ENCODE data around the gene STN1. TPM values are rescaled to one million over a fixed set of nuclear protein-coding genes. Genes with fewer than 3 reads are reported as not detected.
A peak's percentile ranks its signal among the peaks of the same experiment; 100 is the strongest.

STN1 gene
- total RNA-seq, 1 experiment from 2014 or later = 16.1 TPM

- CTCF ChIA-PET = interaction anchor here (0.9 to 1.9 kb wide), 8 partner anchors 9 to 316 kb away, joined by 3 to 11 read pairs (median 4); partner anchors contain the start of gene SFR1
- no peaks in the 10 kb centered on the region for H3K27me3 Mint-ChIP-seq (ENCODE audit: insufficient read depth, unreplicated experiment)
- peaks cover 12% of the 10 kb centered on the region for H3K36me3 Mint-ChIP-seq (ENCODE audit: insufficient read depth, unreplicated experiment)
- Histone ChIP-seq H3K4me1 (peaks cover 30% of the 10 kb centered on the region), H3K36me3 (ENCODE audit: control insufficient read depth, insufficient read depth, low read length) (peaks cover 3% of the 10 kb centered on the region; the same call in 1 of the 2 replicates), H3K9me3 (no peaks in the 10 kb centered on the region), H3K27me3 (replicated peaks; ENCODE audit: control insufficient read depth, insufficient read depth, low read length) (no peaks in the 10 kb centered on the region), H3K4me3 (ENCODE audit: low read depth, low read length) (no peak overlapping the region)
- intact Hi-C loops (cut with micrococcal nuclease; ENCODE audit: unreplicated experiment) = loop anchor here (1.0 kb wide), 2 partner anchors 28 to 96 kb away; partner anchors contain the start of gene STN1
- no peak overlapping the region for H3K4me3 Mint-ChIP-seq (ENCODE audit: unreplicated experiment)
- H3K9me3 Mint-ChIP-seq (ENCODE audit: unreplicated experiment) = no peaks in the 10 kb centered on the region
- H3K4me1 Mint-ChIP-seq (ENCODE audit: low read depth, unreplicated experiment) = peaks cover 20% of the 10 kb centered on the region
- H3K27ac Mint-ChIP-seq (ENCODE audit: unreplicated experiment) = peak overlapping the region; percentile 60
- BruUV-seq (replicated peaks) = no TSS peak
- POLR2A ChIA-PET = interaction anchor here (0.5 to 1.1 kb wide), 3 partner anchors 10 to 230 kb away, joined by 3 to 4 read pairs (median 3); partner anchors contain the start of gene STN1
- peak; percentile 75 to 82 for DNase-seq
- TF ChIP-seq, protein P1, sequence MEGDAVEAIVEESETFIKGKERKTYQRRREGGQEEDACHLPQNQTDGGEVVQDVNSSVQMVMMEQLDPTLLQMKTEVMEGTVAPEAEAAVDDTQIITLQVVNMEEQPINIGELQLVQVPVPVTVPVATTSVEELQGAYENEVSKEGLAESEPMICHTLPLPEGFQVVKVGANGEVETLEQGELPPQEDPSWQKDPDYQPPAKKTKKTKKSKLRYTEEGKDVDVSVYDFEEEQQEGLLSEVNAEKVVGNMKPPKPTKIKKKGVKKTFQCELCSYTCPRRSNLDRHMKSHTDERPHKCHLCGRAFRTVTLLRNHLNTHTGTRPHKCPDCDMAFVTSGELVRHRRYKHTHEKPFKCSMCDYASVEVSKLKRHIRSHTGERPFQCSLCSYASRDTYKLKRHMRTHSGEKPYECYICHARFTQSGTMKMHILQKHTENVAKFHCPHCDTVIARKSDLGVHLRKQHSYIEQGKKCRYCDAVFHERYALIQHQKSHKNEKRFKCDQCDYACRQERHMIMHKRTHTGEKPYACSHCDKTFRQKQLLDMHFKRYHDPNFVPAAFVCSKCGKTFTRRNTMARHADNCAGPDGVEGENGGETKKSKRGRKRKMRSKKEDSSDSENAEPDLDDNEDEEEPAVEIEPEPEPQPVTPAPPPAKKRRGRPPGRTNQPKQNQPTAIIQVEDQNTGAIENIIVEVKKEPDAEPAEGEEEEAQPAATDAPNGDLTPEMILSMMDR (IDR thresholded peaks at IDR 0.05; ENCODE audit: insufficient read depth in 1 of 2, low read depth in 1 of 2, low read length in 1 of 2, severe bottlenecking in 1 of 2, unreplicated experiment in 1 of 2) = no peak
Measured at GRCh38 chr10:103890194-103890658, 27.8 kb downstream of the STN1 start.

DNA sequence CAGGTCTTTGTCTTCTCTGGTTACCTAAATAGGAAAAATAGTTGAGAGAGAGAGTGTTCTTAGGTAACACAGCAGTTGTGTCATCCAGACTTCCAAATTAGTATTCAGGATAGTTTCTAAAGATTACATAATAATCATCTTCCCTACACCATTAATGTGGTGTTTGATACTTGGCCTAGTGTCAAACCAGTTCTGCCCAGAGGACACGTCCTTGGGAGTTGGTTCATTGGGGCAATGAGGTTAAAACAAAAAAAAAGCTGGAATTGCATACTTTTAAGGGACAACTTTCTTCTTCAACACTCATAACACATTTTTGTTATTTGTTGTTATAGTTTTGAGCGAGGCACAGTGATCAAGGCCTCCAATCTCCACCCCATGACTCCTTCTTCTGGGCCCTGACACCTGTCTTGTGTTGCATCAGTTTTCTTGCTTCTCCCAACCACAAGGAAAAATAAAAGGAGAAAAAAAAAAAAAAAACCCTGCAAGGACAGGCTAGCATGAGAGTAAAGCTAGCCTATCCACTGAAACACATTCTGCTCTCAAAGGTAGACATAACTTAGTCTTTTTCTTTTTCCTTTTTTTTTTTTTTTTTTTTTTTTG lies 28.8 kb downstream of the STN1 start:
- Histone ChIP-seq H3K27me3 (replicated peaks; ENCODE audit: control insufficient read depth, insufficient read depth, low read length) (no peaks in the 10 kb centered on the region), H3K4me1 (peaks cover 29% of the 10 kb centered on the region), H3K4me3 (ENCODE audit: low read depth, low read length) (no peak overlapping the region), H3K36me3 (ENCODE audit: control insufficient read depth, insufficient read depth, low read length) (peaks cover 3% of the 10 kb centered on the region; the same call in 1 of the 2 replicates), H3K9me3 (no peaks in the 10 kb centered on the region)
- Mint-ChIP-seq H3K36me3 (ENCODE audit: insufficient read depth, unreplicated experiment) (peaks cover 12% of the 10 kb centered on the region), H3K4me1 (ENCODE audit: low read depth, unreplicated experiment) (peaks cover 20% of the 10 kb centered on the region), H3K27ac (ENCODE audit: unreplicated experiment) (peak overlapping the region; percentile 60), H3K4me3 (ENCODE audit: unreplicated experiment) (no peak overlapping the region), H3K9me3 (ENCODE audit: unreplicated experiment) (no peaks in the 10 kb centered on the region), H3K27me3 (ENCODE audit: insufficient read depth, unreplicated experiment) (no peaks in the 10 kb centered on the region)
- DNase-seq = no peak
- BruUV-seq (replicated peaks) = no TSS peak
- POLR2A ChIA-PET = interaction anchor here (0.5 to 1.0 kb wide), 2 partner anchors 29 to 231 kb away, joined by 3 to 4 read pairs; partner anchors contain the start of gene STN1
- CTCF ChIA-PET = interaction anchor here (0.6 to 1.9 kb wide), 7 partner anchors 10 to 317 kb away, joined by 3 to 11 read pairs (median 4); partner anchors contain the start of gene SFR1
- TF ChIP-seq, protein P1 (IDR thresholded peaks at IDR 0.05; ENCODE audit: insufficient read depth in 1 of 2, low read depth in 1 of 2, low read length in 1 of 2, severe bottlenecking in 1 of 2, unreplicated experiment in 1 of 2) = no peak
- intact Hi-C loops (cut with micrococcal nuclease; ENCODE audit: unreplicated experiment) = loop anchor here (2.0 to 5.0 kb wide), 4 partner anchors 78 to 462 kb away; partner anchors contain the start of gene SLK

DNA sequence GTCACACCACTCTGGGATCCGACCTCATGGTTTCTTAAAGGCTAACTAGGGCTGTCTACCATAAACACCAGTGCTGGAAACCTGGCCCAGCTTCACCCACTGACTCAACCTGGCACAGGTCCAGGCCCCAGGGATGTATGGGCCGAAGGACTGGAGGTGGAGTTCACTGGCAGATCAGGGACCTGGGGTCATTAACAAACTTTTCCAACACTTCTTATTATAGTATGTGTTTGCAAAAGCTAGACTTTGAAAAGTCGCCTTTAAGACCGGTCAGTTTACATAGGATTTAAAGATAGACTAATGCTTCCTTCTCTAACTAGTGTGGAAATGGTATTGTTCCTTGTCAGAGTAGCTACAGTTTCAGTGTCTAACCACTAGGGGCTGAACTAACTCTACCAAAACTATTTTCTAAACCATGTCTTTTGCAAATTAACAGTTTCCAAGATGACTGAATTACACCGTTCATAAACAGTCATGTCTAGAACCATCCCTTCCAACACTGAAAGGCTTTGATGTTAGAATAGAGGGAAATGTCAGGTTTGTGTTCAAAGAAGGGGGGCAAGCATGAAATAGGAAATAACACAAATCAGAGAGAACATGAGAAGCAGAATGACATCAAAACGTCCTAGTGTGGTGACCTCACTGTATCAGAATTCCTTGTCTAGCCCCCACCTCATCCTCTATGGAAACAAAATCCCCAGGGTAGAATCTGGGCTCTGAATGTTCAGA lies 29.7 kb downstream of the STN1 start:
- H3K36me3 Mint-ChIP-seq (ENCODE audit: insufficient read depth, unreplicated experiment) = peaks cover 12% of the 10 kb centered on the region
- peak overlapping the region; percentile 29 for H3K27ac Mint-ChIP-seq (ENCODE audit: unreplicated experiment)
- peak in 1 of 2 experiments; percentile 36 for DNase-seq
- H3K27me3 ChIP-seq (replicated peaks; ENCODE audit: control insufficient read depth, insufficient read depth, low read length) = no peaks in the 10 kb centered on the region
- no peak overlapping the region for H3K4me3 ChIP-seq (ENCODE audit: low read depth, low read length)
- intact Hi-C loops (cut with micrococcal nuclease; ENCODE audit: unreplicated experiment) = loop anchor here (1.0 to 5.0 kb wide), 8 partner anchors 79 to 463 kb away; partner anchors contain the start of gene SLK
- no TSS peak for BruUV-seq (replicated peaks)
- H3K4me1 Mint-ChIP-seq (ENCODE audit: low read depth, unreplicated experiment) = peaks cover 20% of the 10 kb centered on the region
- H3K4me1 ChIP-seq = peaks cover 26% of the 10 kb centered on the region
- ChIA-PET POLR2A (no interaction called here), CTCF (interaction anchor here (0.6 to 2.1 kb wide), 24 partner anchors 9 to 365 kb away, joined by 3 to 18 read pairs (median 4); partner anchors contain the start of gene SFR1)
- TF ChIP-seq, protein P1 (IDR thresholded peaks at IDR 0.05; ENCODE audit: insufficient read depth in 1 of 2, low read depth in 1 of 2, low read length in 1 of 2, severe bottlenecking in 1 of 2, unreplicated experiment in 1 of 2) = peak; percentile 69 to 79
- no peaks in the 10 kb centered on the region for H3K9me3 Mint-ChIP-seq (ENCODE audit: unreplicated experiment)
- no peaks in the 10 kb centered on the region for H3K27me3 Mint-ChIP-seq (ENCODE audit: insufficient read depth, unreplicated experiment)
- H3K9me3 ChIP-seq = no peaks in the 10 kb centered on the region
- no peak overlapping the region for H3K4me3 Mint-ChIP-seq (ENCODE audit: unreplicated experiment)
- H3K36me3 ChIP-seq (ENCODE audit: control insufficient read depth, insufficient read depth, low read length) = peaks cover 3% of the 10 kb centered on the region; the same call in 1 of the 2 replicates
